HCT116 (cell line): ENCODE measurements around the gene FCRL6.

Source experiments
- CBX3 ChIP-seq: IDR thresholded peaks from 2 replicates; pipeline ENCODE4 v1.6.1; 2012; ENCODE audit warnings: low read depth
- EGR1 ChIP-seq: IDR thresholded peaks from 2 replicates; pipeline ENCODE4 v1.6.1; 2012; ENCODE audit warnings: low read depth
- EZH2phosphoT487 ChIP-seq: fragments of 200-600 bp; IDR thresholded peaks from 2 replicates; pipeline ENCODE4 v1.6.1; 2018; ENCODE audit warnings: antibody characterized with exemption, borderline replicate concordance
- JUND ChIP-seq: IDR thresholded peaks from 2 replicates; pipeline ENCODE4 v1.6.1; 2012
- REST ChIP-seq: IDR thresholded peaks from 2 replicates; pipeline ENCODE4 v1.6.1; 2012; ENCODE audit warnings: low read depth
- TF ChIP-seq, protein P1 (sequence below), 3 experiments: fragments of 200-600 bp in 1 of 3; sonication (generic) in 1 of 3; IDR thresholded peaks in 2 of 3; conservative IDR thresholded peaks in 1 of 3; 2 replicates each; pipeline ENCODE4 v1.5.1; 2012 to 2017; ENCODE audit warnings: low read depth in 2 of 3, low read length in 2 of 3, antibody characterized with exemption in 1 of 3, borderline replicate concordance in 1 of 3, control low read depth in 1 of 3, mild to moderate bottlenecking in 1 of 3, mixed read lengths in 1 of 3, mixed run types in 1 of 3, moderate library complexity in 1 of 3; ENCODE audit not compliant: insufficient read depth in 1 of 3

GRCh38 chr1:159799446-159799985 lies 2.6 kb upstream of the FCRL6 start:
- TF ChIP-seq, protein P1, sequence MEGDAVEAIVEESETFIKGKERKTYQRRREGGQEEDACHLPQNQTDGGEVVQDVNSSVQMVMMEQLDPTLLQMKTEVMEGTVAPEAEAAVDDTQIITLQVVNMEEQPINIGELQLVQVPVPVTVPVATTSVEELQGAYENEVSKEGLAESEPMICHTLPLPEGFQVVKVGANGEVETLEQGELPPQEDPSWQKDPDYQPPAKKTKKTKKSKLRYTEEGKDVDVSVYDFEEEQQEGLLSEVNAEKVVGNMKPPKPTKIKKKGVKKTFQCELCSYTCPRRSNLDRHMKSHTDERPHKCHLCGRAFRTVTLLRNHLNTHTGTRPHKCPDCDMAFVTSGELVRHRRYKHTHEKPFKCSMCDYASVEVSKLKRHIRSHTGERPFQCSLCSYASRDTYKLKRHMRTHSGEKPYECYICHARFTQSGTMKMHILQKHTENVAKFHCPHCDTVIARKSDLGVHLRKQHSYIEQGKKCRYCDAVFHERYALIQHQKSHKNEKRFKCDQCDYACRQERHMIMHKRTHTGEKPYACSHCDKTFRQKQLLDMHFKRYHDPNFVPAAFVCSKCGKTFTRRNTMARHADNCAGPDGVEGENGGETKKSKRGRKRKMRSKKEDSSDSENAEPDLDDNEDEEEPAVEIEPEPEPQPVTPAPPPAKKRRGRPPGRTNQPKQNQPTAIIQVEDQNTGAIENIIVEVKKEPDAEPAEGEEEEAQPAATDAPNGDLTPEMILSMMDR (IDR thresholded peaks at IDR 0.05 in 2 of 3, conservative IDR thresholded peaks at IDR 0.05 in 1 of 3; ENCODE audit: borderline replicate concordance in 1 of 3, insufficient read depth in 1 of 3, low read depth in 2 of 3, low read length in 2 of 3) = no peak
- TF ChIP-seq CBX3 = no peak
- TF ChIP-seq EGR1 = no peak
- no peak for TF ChIP-seq JUND
- TF ChIP-seq REST = no peak
- TF ChIP-seq EZH2phosphoT487 = no peak
